HEK293 (cell line): ENCODE measurements around the gene RFTN2.

Source experiments
- CTCF ChIA-PET: fragments of 350-600 bp; formaldehyde crosslinking; extraction: SDS; loops from one replicate; lab custom pipeline; 2021; ENCODE audit warnings: antibody characterized with exemption; lab: Yijun Ruan, JAX
- POLR2A ChIA-PET: fragments of 300-600 bp; formaldehyde crosslinking; extraction: SDS; loops from one replicate; lab custom pipeline; 2020; ENCODE audit warnings: antibody characterized with exemption, inconsistent platforms; lab: Yijun Ruan, JAX
- H3K27ac ChIP-seq: fragments of 200-500 bp; sonication (Bioruptor generic); 2 replicates; pipeline ENCODE4 v1.5.1; 2014; ENCODE audit warnings: low read depth, low read length, control low read depth, inconsistent platforms; ENCODE audit errors: extremely low read depth
- H3K36me3 ChIP-seq, 2 experiments: fragments of 200-500 bp in 1 of 2; sonication (Bioruptor generic) in 1 of 2; 1 replicate in 1 of 2; 2 replicates in 1 of 2; pipeline ENCODE4 v1.5.1; 2014 to 2017; ENCODE audit warnings: inconsistent platforms in 2 of 2, low read length in 2 of 2; ENCODE audit not compliant: control insufficient read depth in 2 of 2, insufficient read depth in 1 of 2
- H3K4me1 ChIP-seq: fragments of 200-500 bp; sonication (Bioruptor generic); 2 replicates; pipeline ENCODE4 v1.5.1; 2014; ENCODE audit warnings: mild to moderate bottlenecking, low read length, inconsistent platforms; ENCODE audit not compliant: control insufficient read depth, insufficient read depth
- H3K4me3 ChIP-seq: 2 replicates; pipeline ENCODE4 v1.5.1; 2011; ENCODE audit warnings: low read depth, mild to moderate bottlenecking, control low read depth, low read length, moderate library complexity
- H3K9me3 ChIP-seq: fragments of 200-500 bp; sonication (Bioruptor generic); 2 replicates; pipeline ENCODE4 v1.5.1; 2014; ENCODE audit warnings: low read depth, low read length, inconsistent platforms; ENCODE audit not compliant: control insufficient read depth, insufficient read depth
- CTCF ChIP-seq: fragments of 450-650 bp; formaldehyde crosslinking; IDR thresholded peaks from 2 replicates; pipeline ENCODE4 v1.5.1; 2016; ENCODE audit warnings: missing biosample characterization, missing genetic modification characterization
- EGR2 ChIP-seq: fragments of 450-650 bp; formaldehyde crosslinking; IDR thresholded peaks from 2 replicates; pipeline ENCODE4 v1.5.1; 2016; ENCODE audit warnings: low read depth, missing biosample characterization, missing genetic modification characterization
- GLI4 ChIP-seq: fragments of 450-650 bp; formaldehyde crosslinking; IDR thresholded peaks from 2 replicates; pipeline ENCODE4 v1.5.1; 2016; ENCODE audit warnings: missing biosample characterization, missing genetic modification characterization
- GLIS1 ChIP-seq: fragments of 450-650 bp; formaldehyde crosslinking; IDR thresholded peaks from 2 replicates; pipeline ENCODE4 v1.5.1; 2016; ENCODE audit warnings: missing biosample characterization, missing genetic modification characterization
- GLIS2 ChIP-seq: fragments of 450-650 bp; formaldehyde crosslinking; IDR thresholded peaks from 2 replicates; pipeline ENCODE4 v1.5.1; 2016; ENCODE audit warnings: missing biosample characterization, missing genetic modification characterization
- HOXC10 ChIP-seq: sonication (generic); formaldehyde crosslinking; IDR thresholded peaks from 2 replicates; pipeline ENCODE4 v1.8.1; 2023; ENCODE audit warnings: mild to moderate bottlenecking, missing genetic modification reagents
- KLF7 ChIP-seq: fragments of 450-650 bp; formaldehyde crosslinking; IDR thresholded peaks from 2 replicates; pipeline ENCODE4 v1.5.1; 2016; ENCODE audit warnings: missing biosample characterization, missing genetic modification characterization, borderline replicate concordance
- KLF9 ChIP-seq: fragments of 450-650 bp; formaldehyde crosslinking; IDR thresholded peaks from 2 replicates; pipeline ENCODE4 v1.5.1; 2016; ENCODE audit warnings: missing biosample characterization, missing genetic modification characterization, low read depth
- MEIS1 ChIP-seq: sonication (generic); formaldehyde crosslinking; IDR thresholded peaks from 2 replicates; pipeline ENCODE4 v1.8.1; 2022; ENCODE audit warnings: missing genetic modification reagents, mild to moderate bottlenecking, borderline replicate concordance
- MYNN ChIP-seq: fragments of 450-650 bp; formaldehyde crosslinking; IDR thresholded peaks from 2 replicates; pipeline ENCODE4 v1.5.1; 2016; ENCODE audit warnings: missing biosample characterization, missing genetic modification characterization, borderline replicate concordance
- SCRT2 ChIP-seq: fragments of 450-650 bp; formaldehyde crosslinking; IDR thresholded peaks from 2 replicates; pipeline ENCODE4 v1.5.1; 2016; ENCODE audit warnings: missing biosample characterization, missing genetic modification characterization
- ZBTB17 ChIP-seq: fragments of 450-650 bp; formaldehyde crosslinking; IDR thresholded peaks from 2 replicates; pipeline ENCODE4 v1.5.1; 2016; ENCODE audit warnings: missing biosample characterization, missing genetic modification characterization
- ZBTB48 ChIP-seq: fragments of 450-650 bp; formaldehyde crosslinking; IDR thresholded peaks from 2 replicates; pipeline ENCODE4 v1.5.1; 2016; ENCODE audit warnings: missing biosample characterization, missing genetic modification characterization
- ZEB2 ChIP-seq: fragments of 450-650 bp; formaldehyde crosslinking; IDR thresholded peaks from 2 replicates; pipeline ENCODE4 v1.5.1; 2016; ENCODE audit warnings: missing biosample characterization, missing genetic modification characterization
- ZNF19 ChIP-seq: fragments of 450-650 bp; formaldehyde crosslinking; IDR thresholded peaks from 2 replicates; pipeline ENCODE4; 2016; ENCODE audit warnings: missing biosample characterization, missing genetic modification characterization, low read depth
- ZNF280C ChIP-seq: fragments of 450-650 bp; formaldehyde crosslinking; IDR thresholded peaks from 2 replicates; pipeline ENCODE4 v1.5.1; 2016; ENCODE audit warnings: missing biosample characterization, missing genetic modification characterization
- ZNF449 ChIP-seq: fragments of 450-650 bp; formaldehyde crosslinking; IDR thresholded peaks from 2 replicates; pipeline ENCODE4 v1.5.1; 2017; ENCODE audit warnings: missing biosample characterization, mild to moderate bottlenecking, missing genetic modification characterization, moderate library complexity
- ZNF791 ChIP-seq: fragments of 450-650 bp; formaldehyde crosslinking; IDR thresholded peaks from 2 replicates; pipeline ENCODE4 v1.5.1; 2016; ENCODE audit warnings: missing biosample characterization, missing genetic modification characterization
- ZSCAN5A ChIP-seq: fragments of 450-650 bp; formaldehyde crosslinking; IDR thresholded peaks from 2 replicates; pipeline ENCODE4 v1.5.1; 2016; ENCODE audit warnings: missing biosample characterization, missing genetic modification characterization

The RFTN2 gene

GRCh38 chr2:197706839-197707207 lies 31.4 kb upstream of the RFTN2 start:
- Histone ChIP-seq H3K27ac (no peak overlapping the region), H3K4me1 (peaks cover 6% of the 10 kb centered on the region; the same call in 1 of the 2 replicates), H3K4me3 (peak overlapping the region; percentile 85), H3K9me3 (no peaks in the 10 kb centered on the region), H3K36me3 (peaks cover 0 to 22% of the 10 kb centered on the region in 2 experiments; a peak in 1 of 3 replicates)
- no peak for TF ChIP-seq ZNF449
- no peak for TF ChIP-seq ZNF19 (tag by site-specific recombination)
- no peak for TF ChIP-seq ZBTB48 (tag by site-specific recombination)
- POLR2A ChIA-PET = interaction anchor here (0.5 to 2.6 kb wide), 3 partner anchors 73 to 245 kb away, joined by 3 to 23 read pairs (median 4); partner anchors contain the start of genes HSPD1 and HSPE1
- CTCF ChIA-PET = interaction anchor here (0.5 to 1.5 kb wide), 9 partner anchors 66 to 1037 kb away, joined by 3 to 5 read pairs (median 3); no protein-coding TSS in a partner anchor

- POLR2A ChIA-PET = interaction anchor here (0.5 to 2.6 kb wide), 5 partner anchors 74 to 253 kb away, joined by 3 to 23 read pairs (median 4); partner anchors contain the start of genes COQ10B, HSPD1, HSPE1 and MOB4
- TF ChIP-seq MYNN (tag by site-specific recombination) (peak; percentile 86; the same call in 1 of the 2 replicates), GLIS2 (tag by site-specific recombination) (0 out of 2 replicates have a peak, but pooled peaks have one; percentile 1), ZBTB17 (tag by site-specific recombination) (peak; percentile 40; the same call in 1 of the 2 replicates), KLF7 (tag by site-specific recombination) (no peak), ZNF791 (no peak), HOXC10 (CRISPR knock-in tag) (0 out of 2 replicates have a peak, but pooled peaks have one; percentile 63)
- H3K36me3 ChIP-seq = peaks cover 0 to 16% of the 10 kb centered on the region in 2 experiments; a peak in 1 of 3 replicates
Measured at GRCh38 chr2:197705912-197706838, 30.8 kb upstream of the RFTN2 start.

GRCh38 chr2:197705121-197705911 lies 29.9 kb upstream of the RFTN2 start, which contains the start of gene MARS2:
MARS2 (plus strand) TSS chr2:197705369; CDS start chr2:197705406, 37 bp downstream.
- CTCF ChIA-PET = interaction anchor here (0.6 to 1.3 kb wide), 3 partner anchors 13 to 154 kb away, joined by 3 to 4 read pairs (median 4); no protein-coding TSS in a partner anchor
- Histone ChIP-seq H3K4me3 (peak within 1 kb of the TSS; percentile 85), H3K27ac (peak within 1 kb of the TSS; percentile 66; the same call in 1 of the 2 replicates), H3K36me3 (peaks cover 0 to 16% of the 10 kb centered on the region in 2 experiments; a peak in 1 of 3 replicates), H3K4me1 (peaks cover 6% of the 10 kb centered on the region; the same call in 1 of the 2 replicates), H3K9me3 (no peaks in the 10 kb centered on the region)
- POLR2A ChIA-PET = interaction anchor here (0.5 to 2.6 kb wide), 7 partner anchors 170 to 364 kb away, joined by 3 to 23 read pairs (median 4); partner anchors contain the start of genes COQ10B, HSPD1, HSPE1 and MOB4
- TF ChIP-seq MEIS1 (CRISPR knock-in tag) (no peak), GLIS1 (no peak), CTCF (tag by site-specific recombination) (peak; percentile 59; the same call in 1 of the 2 replicates), SCRT2 (tag by site-specific recombination) (peak; percentile 27; the same call in 1 of the 2 replicates), ZEB2 (tag by site-specific recombination) (peak; percentile 62; the same call in 1 of the 2 replicates), ZNF280C (no peak), ZSCAN5A (tag by site-specific recombination) (peak; percentile 64; the same call in 1 of the 2 replicates), GLI4 (tag by site-specific recombination) (0 out of 2 replicates have a peak, but pooled peaks have one; percentile 52), EGR2 (tag by site-specific recombination) (peak; percentile 84), KLF9 (tag by site-specific recombination) (0 out of 2 replicates have a peak, but pooled peaks have one; percentile 28)

More at GRCh38 chr2:197705912-197706838, 30.8 kb upstream of the RFTN2 start:
- H3K4me1 ChIP-seq = peaks cover 6% of the 10 kb centered on the region; the same call in 1 of the 2 replicates
- CTCF ChIA-PET = interaction anchor here (0.5 to 1.3 kb wide), 9 partner anchors 12 to 1038 kb away, joined by 3 to 5 read pairs (median 3); no protein-coding TSS in a partner anchor
- peak overlapping the region; percentile 66; the same call in 1 of the 2 replicates for H3K27ac ChIP-seq
- H3K9me3 ChIP-seq = no peaks in the 10 kb centered on the region
- H3K4me3 ChIP-seq = peak overlapping the region; percentile 85
